Lower leg skin (tissue), 3 donors: ENCODE data around the gene ZCCHC14.

Source experiments
- CTCF ChIP-seq, 3 donors: fragments of 450-650 bp; IDR thresholded peaks; one replicate each; pipeline ENCODE4 v1.5.1; 2016; ENCODE audit warnings: antibody characterized with exemption in 3 of 3, mild to moderate bottlenecking in 3 of 3, moderate library complexity in 2 of 3
- POLR2A ChIP-seq, 2 donors: fragments of 450-650 bp; IDR thresholded peaks; one replicate each; pipeline ENCODE4 v1.6.1; 2016 to 2017; ENCODE audit warnings: antibody characterized with exemption in 2 of 2, mild to moderate bottlenecking in 1 of 2, moderate library complexity in 1 of 2

GRCh38 chr16:87360862-87361610 lies 131.8 kb downstream of the ZCCHC14 start:
- TF ChIP-seq CTCF (IDR thresholded peaks at IDR 0.05) = no peak
- no peak for TF ChIP-seq POLR2A (IDR thresholded peaks at IDR 0.05)
